ENCODE measurements around the gene STXBP1. TPM values are rescaled to one million over a fixed set of nuclear protein-coding genes. Genes with fewer than 3 reads are reported as not detected.
A peak's percentile ranks its signal among the peaks of the same experiment; 100 is the strongest.

Gene STXBP1
- total RNA-seq, 1 donor from 2014 or later, result 53.3 TPM

GRCh38 chr9:127686461-127687393 is 74.7 kb downstream of the STXBP1 start:
- no peak for TF ChIP-seq CTCF (conservative IDR thresholded peaks at IDR 0.05)
- Mint-ChIP-seq H3K27me3 (ENCODE audit: low read depth) (no peaks in the 10 kb centered on the region), H3K27ac (ENCODE audit: unreplicated experiment) (no peak overlapping the region), H3K4me1 (peaks cover under 1% of the 10 kb centered on the region), H3K4me3 (no peak overlapping the region), H3K36me3 (ENCODE audit: low read depth) (peaks cover 10% of the 10 kb centered on the region), H3K9me3 (no peaks in the 10 kb centered on the region)
- no peak for DNase-seq (ENCODE audit: low read depth, low spot score)

- H3K4me3 Mint-ChIP-seq, result no peak overlapping the region
- H3K27me3 Mint-ChIP-seq (ENCODE audit: low read depth), result no peaks in the 10 kb centered on the region
- H3K4me1 Mint-ChIP-seq, result peaks cover 7% of the 10 kb centered on the region
- no peak for DNase-seq (ENCODE audit: low read depth, low spot score)
- H3K9me3 Mint-ChIP-seq, result no peaks in the 10 kb centered on the region
- H3K36me3 Mint-ChIP-seq (ENCODE audit: low read depth), result peaks cover 10% of the 10 kb centered on the region
- H3K27ac Mint-ChIP-seq (ENCODE audit: unreplicated experiment), result peak overlapping the region; percentile 83
- no peak for TF ChIP-seq CTCF (conservative IDR thresholded peaks at IDR 0.05)
Observed at GRCh38 chr9:127689329-127690000, 77.4 kb downstream of the STXBP1 start.

- H3K27me3 Mint-ChIP-seq (ENCODE audit: low read depth), result no peaks in the 10 kb centered on the region
- peaks cover 7% of the 10 kb centered on the region for H3K4me1 Mint-ChIP-seq
- H3K9me3 Mint-ChIP-seq, result no peaks in the 10 kb centered on the region
- H3K27ac Mint-ChIP-seq (ENCODE audit: unreplicated experiment), result no peak overlapping the region
- peaks cover 8% of the 10 kb centered on the region for H3K36me3 Mint-ChIP-seq (ENCODE audit: low read depth)
- no peak overlapping the region for H3K4me3 Mint-ChIP-seq
- DNase-seq (ENCODE audit: low read depth, low spot score), result no peak
- TF ChIP-seq CTCF (conservative IDR thresholded peaks at IDR 0.05), result no peak
Observed at GRCh38 chr9:127690735-127691134, 78.7 kb downstream of the STXBP1 start.

GRCh38 chr9:127692071-127692470 is 80.0 kb downstream of the STXBP1 start:
- no peaks in the 10 kb centered on the region for H3K27me3 Mint-ChIP-seq (ENCODE audit: low read depth)
- H3K9me3 Mint-ChIP-seq, result no peaks in the 10 kb centered on the region
- DNase-seq (ENCODE audit: low read depth, low spot score), result no peak
- H3K36me3 Mint-ChIP-seq (ENCODE audit: low read depth), result peaks cover 8% of the 10 kb centered on the region
- peaks cover 7% of the 10 kb centered on the region for H3K4me1 Mint-ChIP-seq
- H3K27ac Mint-ChIP-seq (ENCODE audit: unreplicated experiment), result peak overlapping the region; percentile 79
- H3K4me3 Mint-ChIP-seq, result no peak overlapping the region
- no peak for TF ChIP-seq CTCF (conservative IDR thresholded peaks at IDR 0.05)

- Mint-ChIP-seq H3K4me3 (no peak overlapping the region), H3K36me3 (ENCODE audit: low read depth) (peaks cover 8% of the 10 kb centered on the region), H3K4me1 (peaks cover 11% of the 10 kb centered on the region), H3K27me3 (ENCODE audit: low read depth) (no peaks in the 10 kb centered on the region), H3K9me3 (no peaks in the 10 kb centered on the region), H3K27ac (ENCODE audit: unreplicated experiment) (no peak overlapping the region)
- TF ChIP-seq CTCF (conservative IDR thresholded peaks at IDR 0.05), result no peak
- no peak for DNase-seq (ENCODE audit: low read depth, low spot score)
Observed at GRCh38 chr9:127693143-127693542, 81.1 kb downstream of the STXBP1 start.

Data from neural crest cell (in vitro differentiated cells).